IPS-18a (cell line): ENCODE measurements around the gene KCND1.

Experiments
- H3K27ac ChIP-seq: one replicate; pipeline ENCODE4 v1.5.1; 2013; ENCODE audit warnings: low read length
- H3K27me3 ChIP-seq: one replicate; pipeline ENCODE4 v1.6.1; 2013; ENCODE audit warnings: mild to moderate bottlenecking, low read length; ENCODE audit not compliant: control insufficient read depth, insufficient read depth
- H3K36me3 ChIP-seq: one replicate; pipeline ENCODE4 v1.6.1; 2013; ENCODE audit warnings: low read depth, low read length; ENCODE audit not compliant: control insufficient read depth
- H3K4me1 ChIP-seq: one replicate; pipeline ENCODE4 v1.6.1; 2013; ENCODE audit warnings: low read depth, low read length; ENCODE audit not compliant: control insufficient read depth
- H3K4me3 ChIP-seq: one replicate; pipeline ENCODE4 v1.5.1; 2013; ENCODE audit warnings: low read length
- H3K9ac ChIP-seq: one replicate; pipeline ENCODE4 v1.6.1; 2013; ENCODE audit warnings: mild to moderate bottlenecking, low read length, moderate library complexity
- H3K9me3 ChIP-seq: one replicate; pipeline ENCODE4 v1.6.1; 2013; ENCODE audit warnings: low read depth, low read length; ENCODE audit not compliant: control insufficient read depth

Gene KCND1

DNA sequence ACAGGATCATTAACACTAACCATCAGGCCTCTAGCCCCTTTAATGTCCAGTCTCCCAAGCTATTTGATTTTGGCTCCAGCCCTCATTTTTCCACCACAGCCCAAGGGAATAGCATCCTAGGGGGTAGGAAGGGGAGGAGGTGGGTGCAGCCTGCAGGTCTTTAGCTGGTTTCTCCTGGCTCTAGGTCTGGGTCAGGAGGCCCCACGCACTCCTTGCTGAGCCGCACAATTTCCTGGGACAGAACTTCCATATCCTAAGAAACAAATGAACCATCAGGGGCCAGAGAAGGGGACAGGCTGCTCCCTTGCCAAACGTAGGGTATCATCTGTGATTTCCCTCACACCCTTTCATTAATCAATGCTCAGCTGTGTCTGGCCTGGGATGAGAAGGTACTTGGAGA is 2.4 kb upstream of the KCND1 start:
- no peak overlapping the region for H3K4me3 ChIP-seq
- peaks cover 8% of the 10 kb centered on the region for H3K9me3 ChIP-seq
- H3K27ac ChIP-seq = no peak overlapping the region
- H3K9ac ChIP-seq = no peak overlapping the region
- no peaks in the 10 kb centered on the region for H3K4me1 ChIP-seq
- no peaks in the 10 kb centered on the region for H3K27me3 ChIP-seq
- peaks cover 23% of the 10 kb centered on the region for H3K36me3 ChIP-seq

DNA sequence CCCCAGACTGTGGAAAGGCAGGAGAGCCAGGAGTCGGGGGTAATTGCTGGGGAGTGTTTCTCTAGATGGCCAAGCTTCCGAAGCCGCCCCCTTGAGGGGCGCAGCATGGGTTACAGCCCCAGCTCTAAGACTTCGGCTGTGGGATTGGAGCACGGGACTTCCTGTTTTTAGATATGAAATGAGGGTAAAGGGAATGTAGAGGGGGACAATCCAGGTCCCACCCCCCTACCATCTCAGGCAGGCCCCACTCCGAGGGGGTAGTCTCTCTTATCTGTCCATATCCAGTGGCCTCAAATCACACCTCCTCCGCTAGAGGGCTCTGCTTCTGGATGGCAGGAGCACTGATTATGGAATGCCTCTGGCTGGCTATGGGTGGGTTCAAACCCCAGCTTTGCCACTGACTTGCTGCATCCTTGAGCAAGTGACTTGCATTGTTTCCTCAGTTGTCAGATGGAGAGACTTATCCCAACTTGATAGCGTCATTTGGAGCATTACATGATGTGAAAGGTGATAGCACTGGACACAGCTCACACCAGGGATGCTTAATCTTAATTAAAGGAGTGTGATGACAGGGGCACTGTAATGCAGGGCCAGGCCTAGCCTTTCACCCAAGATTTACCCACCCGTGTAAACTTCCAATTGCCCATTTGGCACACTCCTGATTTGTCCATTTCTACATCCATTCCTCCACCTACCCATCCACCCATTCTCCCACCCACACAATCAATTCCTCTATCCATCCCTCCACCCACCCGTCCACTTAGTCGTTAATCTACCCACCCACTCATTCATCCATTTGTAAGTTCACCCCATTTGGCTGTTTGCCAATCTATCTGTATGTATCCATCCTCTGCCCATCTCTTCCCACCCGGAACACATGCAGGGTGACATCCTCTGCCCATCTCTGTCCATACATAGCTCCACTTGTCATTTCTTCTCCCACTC is 848 bp upstream of the KCND1 start:
- H3K4me3 ChIP-seq = peak overlapping the region; percentile 58
- H3K9ac ChIP-seq = no peak overlapping the region
- H3K9me3 ChIP-seq = peaks cover 8% of the 10 kb centered on the region
- peaks cover 15% of the 10 kb centered on the region for H3K36me3 ChIP-seq
- H3K4me1 ChIP-seq = no peaks in the 10 kb centered on the region
- H3K27me3 ChIP-seq = no peaks in the 10 kb centered on the region
- no peak overlapping the region for H3K27ac ChIP-seq

DNA sequence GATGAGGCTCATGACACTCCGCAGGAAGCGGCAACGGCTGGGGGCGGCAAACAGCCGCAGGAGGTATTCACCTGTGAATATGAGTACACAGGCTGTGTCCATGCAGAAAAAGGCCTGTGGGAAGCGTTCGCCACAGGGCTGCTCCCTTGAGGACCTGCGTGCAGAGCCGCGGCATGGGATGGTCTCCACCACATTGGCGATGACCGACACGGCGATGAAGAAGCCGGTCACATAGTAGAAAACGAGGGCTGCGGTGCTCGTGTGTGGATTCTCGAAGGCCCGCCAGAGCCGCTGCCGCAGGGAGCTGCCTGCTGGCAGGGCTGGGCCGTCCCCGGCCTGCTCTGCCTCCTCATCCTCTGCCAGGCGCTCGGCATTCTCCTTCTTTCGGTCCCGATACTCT is 2.2 kb downstream of the KCND1 start:
- Histone ChIP-seq H3K27ac (no peak overlapping the region), H3K36me3 (peaks cover 1% of the 10 kb centered on the region), H3K9ac (no peak overlapping the region), H3K4me1 (no peaks in the 10 kb centered on the region), H3K9me3 (peaks cover 12% of the 10 kb centered on the region), H3K27me3 (no peaks in the 10 kb centered on the region), H3K4me3 (no peak overlapping the region)

DNA sequence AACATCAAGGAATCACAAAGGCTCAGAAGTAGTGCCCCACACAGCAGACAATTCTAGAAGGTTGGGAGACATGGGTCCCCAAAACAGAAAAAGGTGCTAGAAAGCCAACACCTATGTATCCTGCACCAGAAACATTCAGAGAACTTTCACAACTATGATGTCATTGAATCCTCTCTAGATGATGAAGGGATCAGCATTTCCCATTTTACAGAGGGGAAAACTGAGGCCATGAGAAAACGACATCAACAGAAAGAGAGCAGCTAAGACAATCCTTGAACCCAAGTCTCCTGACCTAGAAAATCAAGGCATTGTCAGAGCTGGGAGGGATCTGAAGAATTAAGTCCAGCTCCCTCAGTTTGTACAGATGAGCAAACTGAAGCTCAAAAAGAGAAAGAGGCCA is 3.3 kb downstream of the KCND1 start:
- Histone ChIP-seq H3K9me3 (peaks cover 11% of the 10 kb centered on the region), H3K27me3 (no peaks in the 10 kb centered on the region), H3K4me3 (no peak overlapping the region), H3K4me1 (no peaks in the 10 kb centered on the region), H3K27ac (no peak overlapping the region), H3K9ac (no peak overlapping the region), H3K36me3 (no peaks in the 10 kb centered on the region)

DNA sequence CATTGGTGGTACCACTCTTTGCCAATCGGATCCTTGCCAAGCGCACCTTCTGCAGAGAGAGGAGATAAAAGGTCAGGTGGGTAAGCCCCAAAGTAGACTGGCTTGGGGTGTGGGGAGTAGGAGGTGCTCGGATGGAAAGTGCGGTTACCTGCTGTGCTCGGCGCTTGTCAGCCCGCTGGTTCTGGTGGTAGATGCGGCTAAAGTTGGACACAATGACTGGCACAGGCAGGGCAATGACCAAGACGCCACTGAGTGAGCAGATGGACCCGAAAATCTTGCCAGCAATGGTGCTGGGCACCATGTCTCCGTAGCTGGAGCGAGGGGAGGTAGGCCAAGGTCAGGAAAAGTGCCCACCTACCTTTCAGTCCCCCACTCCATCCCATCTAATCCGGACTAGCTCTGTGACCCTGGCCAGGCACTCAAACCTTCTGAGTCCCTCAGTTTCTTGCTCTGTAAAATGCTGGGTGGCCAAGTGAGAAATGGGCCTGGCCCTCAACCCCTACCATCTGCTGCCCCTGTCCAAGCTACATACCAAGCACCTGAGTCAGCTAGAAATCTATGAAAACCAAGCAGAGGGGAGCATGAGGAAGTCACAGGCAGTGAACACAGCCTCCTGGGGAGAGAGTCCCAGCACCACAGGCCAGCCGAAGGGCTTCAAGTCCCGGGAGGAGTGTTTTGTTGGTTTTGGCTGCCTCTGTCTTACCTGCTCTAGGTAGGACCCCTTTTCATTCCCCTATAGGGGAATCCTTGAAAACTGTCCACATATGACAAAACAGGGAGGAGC is 4.7 kb downstream of the KCND1 start:
- Histone ChIP-seq H3K9ac (no peak overlapping the region), H3K27me3 (no peaks in the 10 kb centered on the region), H3K27ac (no peak overlapping the region), H3K9me3 (peaks cover 8% of the 10 kb centered on the region), H3K36me3 (no peaks in the 10 kb centered on the region), H3K4me1 (no peaks in the 10 kb centered on the region), H3K4me3 (no peak overlapping the region)

DNA sequence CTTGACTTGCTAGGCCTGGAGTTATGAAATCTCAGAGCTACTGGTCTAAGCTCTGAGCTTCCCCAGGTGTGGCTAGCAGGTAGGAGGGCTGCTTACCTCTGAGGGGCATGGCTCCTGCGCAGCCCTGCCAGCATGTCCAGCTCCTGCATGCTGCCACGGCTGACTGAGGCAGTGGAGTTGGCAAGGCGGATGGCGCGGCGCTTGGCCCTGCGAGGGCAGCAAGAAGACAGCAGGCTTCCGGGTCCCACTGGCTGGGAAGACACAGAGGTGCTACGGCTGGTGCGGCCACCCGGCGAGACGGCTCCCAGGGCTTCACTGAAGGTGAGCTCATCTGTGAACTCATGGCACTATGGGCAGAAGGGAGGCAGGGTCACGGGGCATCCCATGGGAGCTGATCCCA is 5.7 kb downstream of the KCND1 start:
- no peaks in the 10 kb centered on the region for H3K27me3 ChIP-seq
- H3K9me3 ChIP-seq = peaks cover 8% of the 10 kb centered on the region
- no peaks in the 10 kb centered on the region for H3K36me3 ChIP-seq
- H3K9ac ChIP-seq = no peak overlapping the region
- H3K4me1 ChIP-seq = no peaks in the 10 kb centered on the region
- H3K27ac ChIP-seq = no peak overlapping the region
- no peak overlapping the region for H3K4me3 ChIP-seq

DNA sequence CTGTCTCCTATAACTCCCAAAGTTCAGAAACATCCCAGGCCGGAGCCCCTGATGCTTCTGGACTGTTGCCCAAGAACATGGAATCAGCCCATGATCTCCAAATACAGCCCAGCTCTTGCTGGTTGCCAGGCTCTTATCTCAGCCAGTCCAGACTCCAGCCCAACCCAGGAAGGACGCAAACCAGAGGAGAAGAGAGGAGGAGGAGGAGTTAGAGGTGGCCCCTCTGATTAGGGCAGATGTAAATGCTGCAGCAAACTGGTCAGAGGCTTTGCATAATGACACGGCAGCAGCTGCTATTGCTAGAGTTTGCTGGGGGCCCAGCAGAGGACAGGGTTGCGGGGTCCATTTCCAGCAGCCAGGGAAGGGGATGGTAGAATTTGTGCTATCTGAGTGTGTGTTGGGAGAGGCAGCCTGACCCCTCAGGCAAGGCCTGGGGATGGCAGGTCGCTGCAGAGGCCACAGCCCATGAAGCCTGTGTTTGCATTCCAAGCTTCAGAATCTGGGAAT is 10.0 kb downstream of the KCND1 start:
- Histone ChIP-seq H3K9ac (no peak overlapping the region), H3K9me3 (peaks cover 17% of the 10 kb centered on the region), H3K4me3 (no peak overlapping the region), H3K27ac (no peak overlapping the region), H3K27me3 (no peaks in the 10 kb centered on the region), H3K4me1 (no peaks in the 10 kb centered on the region), H3K36me3 (no peaks in the 10 kb centered on the region)

DNA sequence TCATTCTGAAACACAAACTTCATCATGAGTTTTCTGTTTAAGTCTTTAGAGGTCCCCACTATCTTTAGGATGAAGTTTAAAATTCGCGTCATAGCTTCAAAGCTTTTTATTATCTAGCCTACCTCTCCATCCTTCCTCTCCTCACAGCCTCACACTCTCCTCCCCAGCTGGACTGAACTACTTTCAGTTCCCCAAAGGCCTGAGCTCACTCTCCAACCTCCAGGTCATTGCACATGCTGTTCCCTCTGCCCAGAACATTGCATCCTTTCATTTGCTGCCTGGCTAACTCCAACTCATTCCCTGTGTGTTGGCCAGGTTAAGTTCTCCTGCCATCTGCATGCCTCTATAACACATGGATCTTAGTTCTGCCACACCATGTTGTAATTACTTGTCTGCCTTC is 11.4 kb downstream of the KCND1 start:
- H3K4me1 ChIP-seq = no peaks in the 10 kb centered on the region
- H3K27me3 ChIP-seq = no peaks in the 10 kb centered on the region
- no peak overlapping the region for H3K9ac ChIP-seq
- peaks cover 2% of the 10 kb centered on the region for H3K36me3 ChIP-seq
- peaks cover 11% of the 10 kb centered on the region for H3K9me3 ChIP-seq
- H3K27ac ChIP-seq = no peak overlapping the region
- no peak overlapping the region for H3K4me3 ChIP-seq

DNA sequence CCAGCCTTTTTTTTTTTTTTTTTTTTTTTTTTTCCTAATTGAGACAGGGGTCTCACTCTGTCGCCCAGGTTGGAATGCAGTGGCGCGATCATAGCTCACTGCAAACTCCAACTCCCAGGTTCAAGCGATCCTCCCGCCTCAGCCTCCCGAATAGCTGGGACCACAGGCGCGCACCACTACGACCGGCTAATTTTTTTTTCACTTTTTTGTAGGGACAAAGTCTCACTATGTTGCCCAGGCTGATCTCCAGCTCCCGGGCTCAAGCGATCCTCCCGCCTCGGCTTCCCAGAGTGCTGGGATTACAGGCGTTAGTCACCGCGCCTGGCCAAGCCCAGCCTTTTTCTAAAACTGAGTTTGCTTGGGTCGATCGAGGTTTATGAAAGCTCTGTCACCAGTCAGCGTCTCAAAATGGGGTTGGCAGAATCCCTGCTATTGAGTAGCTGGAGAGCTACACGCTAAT is 13.0 kb downstream of the KCND1 start:
- H3K36me3 ChIP-seq = peaks cover 11% of the 10 kb centered on the region
- H3K27me3 ChIP-seq = no peaks in the 10 kb centered on the region
- peaks cover 13% of the 10 kb centered on the region for H3K9me3 ChIP-seq
- peak overlapping the region; percentile 69 for H3K9ac ChIP-seq
- H3K4me3 ChIP-seq = peak overlapping the region; percentile 91
- H3K27ac ChIP-seq = no peak overlapping the region
- H3K4me1 ChIP-seq = no peaks in the 10 kb centered on the region

DNA sequence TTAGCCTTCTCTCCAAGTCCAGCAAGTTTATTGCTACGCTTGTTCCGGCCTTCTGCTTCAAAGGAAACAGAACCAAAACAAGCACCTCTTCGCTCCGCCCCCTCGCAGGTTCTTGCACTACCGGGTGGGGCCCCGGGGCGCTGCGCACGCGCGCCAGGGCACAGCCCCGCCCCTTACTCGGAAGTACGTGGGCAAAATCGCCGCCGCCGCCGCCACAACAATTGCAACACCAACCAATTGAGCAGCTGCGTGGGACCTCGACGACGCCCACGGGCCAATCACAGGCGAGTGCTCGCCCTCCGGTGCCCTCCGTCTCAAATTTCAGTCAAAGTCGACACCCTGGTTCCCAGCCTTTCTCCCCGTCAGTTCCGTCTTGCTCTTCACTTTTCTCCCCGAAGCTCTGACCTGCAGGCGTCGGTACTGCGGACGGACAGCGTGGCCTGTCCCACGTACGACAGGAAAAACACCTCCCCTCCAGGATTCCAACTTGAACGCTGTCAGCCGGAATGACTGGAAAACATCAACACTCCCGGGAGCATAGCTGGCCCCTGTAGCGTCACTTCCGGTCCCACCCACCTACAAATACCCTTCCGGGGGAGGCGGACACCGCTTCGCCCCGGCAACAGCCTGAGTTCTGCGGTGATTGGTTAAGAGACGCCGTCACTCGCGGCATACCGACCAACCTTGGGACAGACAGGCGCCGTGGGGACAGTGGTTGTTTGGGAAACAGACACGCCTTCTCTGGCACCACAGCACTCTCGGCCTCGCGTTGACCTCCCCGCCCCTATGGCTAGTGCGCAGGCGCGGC is 13.6 kb downstream of the KCND1 start:
- peak overlapping the region; percentile 78 for H3K27ac ChIP-seq
- H3K27me3 ChIP-seq = no peaks in the 10 kb centered on the region
- no peaks in the 10 kb centered on the region for H3K4me1 ChIP-seq
- peaks cover 11% of the 10 kb centered on the region for H3K36me3 ChIP-seq
- peak overlapping the region; percentile 61 for H3K9ac ChIP-seq
- peaks cover 13% of the 10 kb centered on the region for H3K9me3 ChIP-seq
- peak overlapping the region; percentile 91 for H3K4me3 ChIP-seq

DNA sequence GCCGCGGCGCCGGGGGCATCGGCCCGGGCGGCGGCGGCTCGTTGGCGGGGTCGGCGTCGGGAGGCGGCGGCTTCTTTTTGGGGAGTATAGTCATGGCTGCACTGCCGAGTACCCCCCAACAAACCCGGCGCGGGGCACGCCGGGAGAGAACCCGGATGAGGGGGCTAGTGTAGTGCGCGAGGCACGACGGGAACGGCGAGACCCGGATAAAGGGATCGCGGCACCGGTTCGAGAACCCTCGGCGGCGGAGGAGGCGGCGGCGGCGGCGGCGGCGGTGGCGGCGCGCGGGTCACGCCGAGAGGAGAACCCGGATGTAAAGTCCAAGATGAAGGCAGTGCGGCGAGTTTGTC is 14.2 kb downstream of the KCND1 start, which contains the start of gene OTUD5:
TSS of gene OTUD5 (minus strand) at position 131 of the 350 bp plus-strand sequence. CDS start at position 94, 37 bp downstream.
- Histone ChIP-seq H3K4me3 (peak within 1 kb of the TSS; percentile 91), H3K36me3 (peaks cover 11% of the 10 kb centered on the region), H3K9ac (peak within 1 kb of the TSS; percentile 61), H3K9me3 (peaks cover 13% of the 10 kb centered on the region), H3K4me1 (no peaks in the 10 kb centered on the region), H3K27me3 (no peaks in the 10 kb centered on the region), H3K27ac (peak within 1 kb of the TSS; percentile 78)
